Measurements from ENCODE around the gene ZNF575.

DNA sequence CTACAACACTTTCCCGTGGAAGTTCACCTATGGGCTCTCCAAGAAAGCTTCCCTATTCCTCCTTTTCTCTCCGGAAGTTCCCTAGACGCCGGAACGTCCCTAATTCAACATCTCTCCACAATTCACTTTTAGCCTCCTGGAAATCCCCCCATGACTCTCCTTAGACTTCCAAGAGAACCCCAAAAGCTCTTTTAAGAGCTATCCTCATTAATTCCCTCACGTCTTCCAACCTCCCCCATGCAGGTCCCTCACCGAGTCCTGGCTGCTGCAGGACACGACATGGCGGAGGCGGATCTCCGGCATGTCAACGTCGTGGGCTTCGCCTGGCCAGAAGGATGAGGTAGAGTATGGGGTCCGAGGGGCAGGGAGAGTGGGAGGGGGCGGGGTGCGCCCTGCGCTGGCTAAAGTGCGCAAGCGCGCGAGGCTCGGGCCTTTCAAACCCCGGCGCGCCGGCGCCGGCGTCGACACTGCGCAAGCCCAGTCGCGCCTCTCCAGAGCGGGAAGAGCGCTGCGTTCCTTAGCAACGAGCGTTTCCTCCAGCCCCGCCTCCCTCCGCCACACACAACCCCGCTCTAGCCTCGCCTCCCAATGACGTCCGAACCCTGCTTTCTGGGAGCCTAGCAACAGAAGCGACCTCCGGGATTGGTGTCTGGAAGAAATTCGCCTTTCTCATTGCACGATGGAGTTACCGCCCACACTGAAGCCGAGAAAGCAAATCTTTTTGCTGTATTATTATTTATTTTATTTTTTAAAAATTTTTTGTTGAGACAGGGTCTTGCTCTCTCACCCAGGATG lies 42.4 kb downstream of the ZNF575 start, which contains the start of the genes PINLYP and XRCC1:
- no peak for TF ChIP-seq CTCF (IDR thresholded peaks at IDR 0.05; ENCODE audit: low read depth, low read length, missing input control)
- TF ChIP-seq MAX (IDR thresholded peaks at IDR 0.05): no peak
- no peak for TF ChIP-seq HNF4G (IDR thresholded peaks at IDR 0.05)
- no peak for TF ChIP-seq RAD21 (IDR thresholded peaks at IDR 0.05)
- no peak for TF ChIP-seq ATF3 (IDR thresholded peaks at IDR 0.05)
- no peak for TF ChIP-seq ZBTB33 (IDR thresholded peaks at IDR 0.05)
- no peak for TF ChIP-seq TAF1 (conservative IDR thresholded peaks at IDR 0.05)
